Activated T-cell treated with anti-CD3 and anti-CD28 coated beads, Interleukin-2, amount 50 U/mL, for 48 hours (primary cell): ENCODE data around the gene ADD1.
A peak's percentile ranks its signal among the peaks of the same experiment; 100 is the strongest.

Experiments
- DNase-seq, 2 experiments: peaks; one replicate each; pipeline ENCODE4 v3.0.0-alpha.2; 2020

The ADD1 gene, protein sequence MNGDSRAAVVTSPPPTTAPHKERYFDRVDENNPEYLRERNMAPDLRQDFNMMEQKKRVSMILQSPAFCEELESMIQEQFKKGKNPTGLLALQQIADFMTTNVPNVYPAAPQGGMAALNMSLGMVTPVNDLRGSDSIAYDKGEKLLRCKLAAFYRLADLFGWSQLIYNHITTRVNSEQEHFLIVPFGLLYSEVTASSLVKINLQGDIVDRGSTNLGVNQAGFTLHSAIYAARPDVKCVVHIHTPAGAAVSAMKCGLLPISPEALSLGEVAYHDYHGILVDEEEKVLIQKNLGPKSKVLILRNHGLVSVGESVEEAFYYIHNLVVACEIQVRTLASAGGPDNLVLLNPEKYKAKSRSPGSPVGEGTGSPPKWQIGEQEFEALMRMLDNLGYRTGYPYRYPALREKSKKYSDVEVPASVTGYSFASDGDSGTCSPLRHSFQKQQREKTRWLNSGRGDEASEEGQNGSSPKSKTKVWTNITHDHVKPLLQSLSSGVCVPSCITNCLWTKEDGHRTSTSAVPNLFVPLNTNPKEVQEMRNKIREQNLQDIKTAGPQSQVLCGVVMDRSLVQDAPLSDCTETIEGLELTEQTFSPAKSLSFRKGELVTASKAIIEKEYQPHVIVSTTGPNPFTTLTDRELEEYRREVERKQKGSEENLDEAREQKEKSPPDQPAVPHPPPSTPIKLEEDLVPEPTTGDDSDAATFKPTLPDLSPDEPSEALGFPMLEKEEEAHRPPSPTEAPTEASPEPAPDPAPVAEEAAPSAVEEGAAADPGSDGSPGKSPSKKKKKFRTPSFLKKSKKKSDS

DNA sequence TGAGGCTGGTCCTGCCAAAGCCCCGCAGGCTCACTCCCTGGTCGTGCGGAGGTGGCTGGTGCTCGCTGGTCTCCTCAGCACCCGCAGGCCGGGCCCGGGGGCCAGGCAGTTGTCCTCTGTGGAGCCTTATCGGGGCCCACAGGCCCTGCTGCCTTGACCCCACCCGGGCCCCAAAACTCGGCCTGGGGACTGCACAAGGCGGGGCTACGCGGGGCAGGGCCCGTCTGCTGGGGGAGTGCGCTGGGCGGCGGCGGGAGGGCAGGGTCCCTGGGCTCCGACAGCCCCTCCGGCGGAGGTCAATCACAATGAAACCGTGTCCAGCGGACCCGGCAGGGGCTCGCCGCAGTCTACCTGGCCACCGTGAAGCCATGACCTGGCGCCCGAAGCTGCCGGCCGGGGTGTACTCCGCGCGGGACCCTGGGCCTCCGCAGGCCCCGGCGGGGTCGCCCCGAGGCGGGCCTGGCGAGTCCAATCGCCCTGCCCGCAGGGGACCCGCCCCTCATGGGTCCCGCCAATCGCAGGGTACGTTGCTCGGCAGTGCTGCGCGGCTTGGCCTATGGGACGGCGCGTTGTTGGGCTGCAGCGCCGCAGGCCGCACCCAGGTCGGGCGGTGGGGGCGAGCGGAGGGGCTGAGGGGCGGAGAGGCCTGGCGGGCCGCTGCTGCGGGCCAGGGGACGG, at the start of gene ADD1:
TSS of gene ADD1 (plus strand) at position 582 of the 678 bp plus-strand sequence. CDS start 32,072 bp downstream, outside the sequence.
- DNase-seq = peak; percentile 99 to 100

DNA sequence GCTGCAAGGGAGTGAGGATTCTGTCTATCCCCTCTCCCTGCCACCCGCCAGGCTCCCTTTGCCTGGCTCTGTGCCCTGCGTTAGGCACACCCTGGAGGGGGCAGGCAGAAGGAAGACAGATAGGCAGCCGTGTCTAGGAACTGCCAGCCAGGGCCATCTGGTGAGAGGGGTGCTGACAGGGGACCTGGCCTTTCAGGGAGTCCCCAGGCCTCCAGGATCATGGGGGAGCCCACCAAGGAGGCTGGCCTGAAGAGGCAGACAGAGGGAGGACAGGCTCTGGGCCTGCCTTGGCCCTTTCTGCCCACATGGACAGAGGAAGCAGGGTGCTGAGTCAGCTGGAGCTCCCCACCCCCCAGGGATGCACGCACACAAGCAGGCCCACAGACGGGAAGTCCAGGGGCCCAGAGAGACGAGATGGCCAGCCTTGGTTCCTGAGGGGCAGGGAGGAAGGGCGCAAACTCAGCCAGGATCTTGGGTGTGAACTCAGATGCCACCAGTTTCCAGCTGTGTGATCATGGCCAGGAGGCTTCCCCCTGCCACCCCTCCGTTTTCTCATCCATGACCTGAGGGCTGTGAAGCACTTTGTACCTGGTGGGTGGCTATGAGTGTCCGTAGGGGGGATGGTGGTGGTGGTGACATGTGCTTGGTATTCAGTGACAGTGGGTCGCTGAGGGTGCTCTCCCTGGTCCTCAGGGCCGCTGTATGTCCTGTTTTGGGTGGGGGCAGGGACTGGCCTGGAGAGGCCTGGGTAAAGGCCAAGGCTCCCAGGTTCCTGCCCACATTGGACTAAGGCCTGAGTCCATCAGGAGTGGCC, 49.0 kb upstream of the ADD1 start:
- DNase-seq = peak in 1 of 2 experiments; percentile 38

DNA sequence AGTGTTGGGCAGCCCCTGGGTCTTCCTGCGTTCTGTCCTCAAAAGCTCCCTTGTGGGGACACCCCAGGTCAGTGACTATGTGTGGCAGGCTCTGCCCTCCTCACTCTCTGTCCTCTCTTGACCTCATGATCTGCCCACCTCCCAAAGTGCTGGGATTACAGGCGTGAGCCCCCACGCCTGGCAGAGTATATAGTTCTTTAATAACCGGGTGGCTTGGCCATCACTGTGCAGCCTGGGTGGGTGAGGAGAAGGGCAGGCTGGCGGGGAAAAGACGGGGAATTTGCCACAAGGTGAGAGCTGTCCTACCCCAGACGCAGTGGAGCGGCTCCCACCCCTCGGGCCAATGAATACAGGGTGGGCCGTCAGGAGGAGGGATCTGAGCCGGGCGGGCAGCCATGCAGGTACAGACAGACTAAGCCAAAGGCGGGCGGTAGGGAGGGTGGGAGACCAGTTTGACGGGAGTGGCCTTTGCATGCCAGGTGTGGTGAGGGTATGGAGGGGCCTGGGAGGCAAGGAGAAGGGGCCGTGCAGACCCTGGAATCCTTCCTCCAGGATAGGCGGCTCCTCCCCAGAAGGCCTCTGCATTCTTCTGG, 48.2 kb upstream of the ADD1 start:
- peak in 1 of 2 experiments; percentile 16 for DNase-seq

DNA sequence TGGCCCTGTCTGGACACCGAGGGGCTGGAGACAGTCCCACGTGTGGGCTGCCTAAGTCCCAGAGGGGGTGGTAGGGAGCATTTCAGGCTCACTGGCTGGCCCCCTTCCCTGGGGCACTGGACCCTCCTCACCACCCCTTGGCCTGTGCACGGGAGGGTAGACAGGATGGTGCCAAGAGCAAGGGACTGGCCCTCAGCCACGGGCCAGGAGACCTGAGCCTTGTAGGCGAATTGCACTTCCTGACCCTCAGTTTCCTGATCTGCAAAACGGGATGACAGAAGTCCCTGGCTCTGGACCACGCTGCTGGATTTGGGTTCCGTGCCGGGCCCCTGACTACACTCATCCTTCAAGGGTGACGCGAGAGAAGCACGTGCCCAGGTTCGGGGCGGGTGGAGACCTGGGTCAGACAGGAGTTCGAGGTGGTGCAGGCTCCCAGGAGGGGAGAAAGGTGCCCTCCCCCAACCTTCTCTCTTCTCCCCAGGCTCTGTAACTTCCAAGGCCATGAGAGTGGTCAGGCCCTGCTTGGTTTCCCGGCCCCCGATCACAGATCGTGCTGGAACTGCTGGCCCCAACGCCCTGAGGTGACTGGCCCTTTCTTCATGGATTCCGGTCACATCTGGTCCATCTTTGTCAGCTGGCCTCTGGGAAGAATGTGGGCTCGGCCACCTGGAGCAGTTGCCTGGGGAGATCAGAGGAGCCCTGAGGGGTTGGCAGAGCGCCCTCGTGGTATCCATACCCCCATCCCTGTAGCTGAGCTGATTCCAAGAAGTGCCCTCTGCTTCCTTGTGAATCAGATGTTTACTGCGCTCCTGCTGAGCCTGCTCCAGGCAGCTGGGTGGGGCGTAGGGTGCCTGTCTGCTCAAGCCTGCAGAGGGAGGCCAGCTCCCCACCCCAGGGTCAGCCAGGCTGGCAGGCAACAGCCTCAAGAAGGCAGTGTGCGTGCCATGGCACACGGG, 47.5 kb upstream of the ADD1 start:
- peak in 1 of 2 experiments; percentile 17 for DNase-seq

DNA sequence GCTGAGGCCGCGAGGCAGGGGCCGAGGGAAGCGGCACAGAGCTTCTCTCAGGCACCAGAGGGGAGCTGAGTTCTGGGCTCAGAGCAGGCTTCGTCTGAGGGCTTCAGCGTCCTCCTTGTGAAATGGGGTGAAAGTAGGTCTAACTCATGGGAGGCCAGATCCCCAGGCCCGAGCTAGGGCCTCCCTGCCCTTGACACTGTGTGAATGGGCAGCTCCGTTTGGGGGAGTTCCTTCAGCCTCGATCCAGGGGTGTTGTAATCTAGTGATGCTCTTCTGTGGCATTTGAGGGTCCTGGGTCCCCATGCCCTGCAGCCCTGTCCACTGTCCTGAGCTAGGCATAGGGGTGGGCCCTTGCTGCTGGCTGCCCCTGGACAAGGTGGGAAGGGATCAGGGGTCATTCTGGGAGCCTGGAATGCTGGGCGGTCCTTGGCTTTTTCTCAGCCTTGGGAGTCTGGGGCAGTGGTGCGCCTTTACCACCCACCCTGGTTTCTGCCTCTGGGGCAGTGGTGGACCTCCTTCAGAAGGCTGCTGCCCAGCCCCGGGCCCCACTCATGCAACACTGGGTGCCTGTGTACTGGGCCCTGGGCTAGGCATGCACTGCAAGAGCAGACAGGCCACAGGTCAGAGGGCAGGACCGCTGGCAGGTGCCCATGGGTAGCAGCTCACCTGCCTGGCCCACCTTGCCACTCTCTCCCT, 46.6 kb upstream of the ADD1 start:
- DNase-seq = no peak

DNA sequence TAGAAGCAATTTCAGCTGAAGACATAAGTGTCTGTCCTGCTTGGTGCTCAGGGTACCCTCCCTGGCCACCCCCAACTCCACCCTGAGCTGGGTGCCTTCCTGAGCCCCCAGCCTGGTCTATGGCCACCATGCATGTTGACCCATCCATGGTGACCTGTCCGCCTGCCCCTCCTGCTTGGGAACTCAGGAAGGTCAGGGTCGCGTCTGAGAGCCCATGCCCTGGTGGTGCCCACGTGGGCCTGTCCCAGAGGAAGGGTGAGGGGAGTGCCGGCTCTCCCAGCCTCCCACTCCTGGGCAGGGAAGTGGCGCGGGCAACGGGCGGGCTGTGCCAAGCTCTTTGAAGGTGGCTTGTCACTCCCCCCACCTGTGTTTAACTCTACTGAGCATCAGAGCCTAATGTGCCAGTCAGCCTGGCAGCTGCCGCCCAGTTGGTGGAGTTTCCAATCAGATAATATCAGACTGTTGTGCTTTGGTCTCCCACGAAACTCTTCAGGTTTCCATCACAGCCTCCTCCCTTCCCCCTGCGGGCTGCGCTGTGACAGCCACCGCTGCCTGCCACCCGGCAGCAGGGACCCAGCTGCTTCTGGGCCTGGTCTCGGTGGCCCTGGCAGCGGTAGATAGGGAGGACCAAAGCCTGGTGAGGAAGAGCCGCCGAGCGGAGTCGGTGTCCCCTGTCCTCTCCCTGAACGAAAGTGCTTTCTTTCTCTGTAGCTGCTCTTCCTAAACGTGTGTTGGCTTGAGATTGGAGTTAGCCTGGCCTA, 45.9 kb upstream of the ADD1 start:
- DNase-seq = peak; percentile 58 to 69

DNA sequence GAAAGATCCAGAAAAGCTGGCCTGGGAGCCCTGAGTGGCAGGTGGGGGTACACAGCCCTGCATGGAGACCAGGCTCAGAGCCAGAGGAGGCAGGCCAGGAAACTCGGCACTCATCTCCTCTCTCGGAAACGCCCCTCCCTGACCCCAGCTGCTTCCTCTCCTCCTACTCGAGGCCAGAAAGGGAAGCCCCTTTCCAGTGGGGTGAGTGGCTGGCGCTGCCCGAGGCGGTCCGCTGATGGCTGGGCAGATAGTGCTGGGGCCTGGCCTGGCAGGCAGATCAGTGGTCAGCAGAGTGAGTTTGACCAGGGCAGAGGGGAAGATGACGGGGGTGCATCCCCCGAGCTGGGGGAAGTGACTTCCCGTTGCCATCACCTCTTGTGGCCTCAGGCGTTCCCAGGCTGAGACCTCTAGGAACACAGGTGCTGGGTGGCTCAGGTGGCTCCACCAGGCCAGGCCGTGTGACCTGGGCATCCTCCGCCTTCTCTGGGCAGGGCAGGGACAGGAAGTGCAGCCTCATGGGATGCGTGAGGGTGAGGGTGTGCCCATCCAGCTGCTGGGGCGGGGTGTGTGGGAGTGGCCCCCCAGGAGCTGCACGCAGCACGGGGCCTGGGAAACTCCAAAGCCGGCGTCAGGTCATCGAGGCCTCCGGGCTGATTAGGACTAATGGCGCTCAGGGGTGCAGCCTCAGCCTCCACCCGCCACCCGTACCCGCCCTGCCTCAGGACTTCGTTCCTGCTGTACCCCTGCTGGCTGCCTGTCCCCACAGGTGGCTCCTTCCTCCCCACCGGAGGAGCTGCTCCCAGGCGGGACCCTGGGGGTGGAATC, 45.0 kb upstream of the ADD1 start:
- peak; percentile 75 to 76 for DNase-seq

DNA sequence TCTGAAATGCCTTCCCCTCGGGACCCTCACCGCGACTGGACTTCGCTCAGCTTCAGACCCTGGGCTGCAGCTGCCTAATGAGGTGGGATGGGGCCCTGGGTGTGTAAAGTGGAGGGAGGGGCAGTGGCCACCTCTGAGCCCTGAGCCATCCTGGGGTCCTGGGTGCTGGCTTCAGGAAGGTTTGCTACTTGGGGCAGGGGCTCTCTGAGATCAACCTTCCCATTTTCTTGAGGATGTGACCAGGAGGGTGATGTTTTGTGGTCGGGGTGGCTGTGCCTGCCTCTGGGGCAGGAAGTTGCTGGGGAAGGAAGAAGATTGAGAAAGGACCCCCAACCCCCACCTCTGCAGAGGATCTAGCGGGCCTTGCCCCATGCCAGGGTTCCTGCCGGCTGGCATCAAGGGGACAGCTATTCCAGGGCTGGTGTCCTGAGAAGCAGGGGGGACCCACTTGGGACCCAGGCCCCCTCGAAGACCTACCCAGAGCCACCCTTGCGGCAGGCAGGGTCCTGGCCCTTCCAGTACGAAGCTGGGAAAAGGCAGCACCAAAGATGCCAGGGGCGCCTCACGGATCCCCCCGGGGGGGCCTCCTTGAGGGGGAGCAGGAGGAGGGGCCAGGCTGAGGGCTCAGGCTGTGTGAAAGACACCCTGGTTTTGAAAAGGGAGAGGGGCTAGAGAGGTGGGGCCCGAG, 44.3 kb upstream of the ADD1 start:
- DNase-seq = no peak

DNA sequence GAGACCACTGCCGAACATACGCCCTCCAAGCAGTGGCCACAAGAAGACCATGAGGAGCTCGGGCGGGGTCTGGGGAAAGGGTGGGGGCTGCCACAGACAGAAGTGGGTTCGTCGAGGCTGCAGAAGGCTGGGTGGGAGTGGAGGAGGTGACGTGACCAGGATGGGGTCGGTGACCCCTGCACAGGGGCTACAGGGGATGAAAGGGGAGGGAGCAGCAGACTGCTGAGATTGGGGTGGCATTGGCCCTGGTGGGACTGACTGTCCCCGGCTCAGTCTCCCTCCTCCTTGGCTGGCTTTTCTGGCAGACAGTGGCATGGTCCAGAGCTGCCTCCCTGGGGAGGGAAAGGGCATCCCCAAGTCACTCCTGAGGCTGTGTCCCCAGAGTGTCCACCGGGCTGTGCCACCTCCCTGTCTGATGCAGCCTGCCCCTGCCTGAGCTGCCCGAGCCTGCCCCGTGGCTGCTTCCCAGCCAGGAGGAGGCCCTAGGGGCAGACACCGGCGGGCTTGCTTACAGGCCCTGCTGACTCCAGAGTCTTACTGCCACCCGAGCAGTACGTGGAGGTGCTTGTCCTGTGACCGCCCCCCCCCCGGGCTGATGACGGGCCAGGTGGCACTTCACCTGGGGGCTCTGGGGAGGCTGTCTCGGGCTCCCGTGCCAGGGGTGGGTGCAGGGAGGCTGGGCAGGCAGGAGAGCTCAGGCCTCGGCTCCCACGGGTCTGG, 43.5 kb upstream of the ADD1 start:
- peak in 1 of 2 experiments; percentile 19 for DNase-seq

DNA sequence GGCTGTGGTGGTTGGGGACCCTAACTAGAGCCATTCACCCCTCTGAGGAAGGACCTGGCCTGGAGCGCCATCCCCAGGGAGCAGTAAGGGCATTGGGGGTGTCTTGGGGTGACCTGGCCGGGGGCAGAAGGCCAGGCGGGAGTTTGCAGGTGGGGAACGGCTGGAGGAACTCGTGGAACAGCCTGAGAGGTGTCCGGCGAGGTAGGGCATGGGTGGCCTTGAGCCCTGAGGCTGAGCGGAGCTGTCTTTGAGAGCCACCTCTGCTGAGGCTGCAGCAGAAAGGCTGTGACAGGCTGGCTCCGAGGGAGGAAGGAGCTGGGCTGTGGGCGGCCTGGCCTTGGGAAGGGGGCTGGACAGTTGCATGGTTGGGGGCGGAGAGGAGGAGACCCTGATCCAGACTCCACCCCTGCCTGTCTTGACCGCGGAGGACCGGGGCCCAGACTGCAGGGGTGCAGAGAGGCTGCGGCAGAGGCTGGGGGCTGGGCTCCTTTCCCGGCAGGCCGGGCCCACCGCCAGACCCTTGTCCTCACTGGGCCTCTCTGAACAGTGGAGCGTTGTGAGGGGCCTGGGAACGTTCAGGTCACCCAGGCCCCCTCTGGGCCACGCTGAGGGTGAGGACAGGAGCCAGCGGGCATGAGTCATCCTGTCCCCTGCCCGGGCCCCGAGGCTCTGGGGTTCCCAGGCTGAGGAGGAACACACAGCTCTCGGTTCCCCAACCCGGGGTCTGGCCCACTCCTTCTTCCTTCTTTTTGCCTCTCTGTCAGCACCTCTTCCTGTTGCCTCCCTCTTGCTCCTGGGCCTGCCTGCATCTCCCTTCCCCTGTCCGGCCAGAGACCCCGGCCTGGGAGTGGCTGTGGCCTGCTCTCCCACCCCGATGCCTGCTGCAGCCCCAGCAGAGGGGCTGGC, 42.7 kb upstream of the ADD1 start:
- DNase-seq = no peak

DNA sequence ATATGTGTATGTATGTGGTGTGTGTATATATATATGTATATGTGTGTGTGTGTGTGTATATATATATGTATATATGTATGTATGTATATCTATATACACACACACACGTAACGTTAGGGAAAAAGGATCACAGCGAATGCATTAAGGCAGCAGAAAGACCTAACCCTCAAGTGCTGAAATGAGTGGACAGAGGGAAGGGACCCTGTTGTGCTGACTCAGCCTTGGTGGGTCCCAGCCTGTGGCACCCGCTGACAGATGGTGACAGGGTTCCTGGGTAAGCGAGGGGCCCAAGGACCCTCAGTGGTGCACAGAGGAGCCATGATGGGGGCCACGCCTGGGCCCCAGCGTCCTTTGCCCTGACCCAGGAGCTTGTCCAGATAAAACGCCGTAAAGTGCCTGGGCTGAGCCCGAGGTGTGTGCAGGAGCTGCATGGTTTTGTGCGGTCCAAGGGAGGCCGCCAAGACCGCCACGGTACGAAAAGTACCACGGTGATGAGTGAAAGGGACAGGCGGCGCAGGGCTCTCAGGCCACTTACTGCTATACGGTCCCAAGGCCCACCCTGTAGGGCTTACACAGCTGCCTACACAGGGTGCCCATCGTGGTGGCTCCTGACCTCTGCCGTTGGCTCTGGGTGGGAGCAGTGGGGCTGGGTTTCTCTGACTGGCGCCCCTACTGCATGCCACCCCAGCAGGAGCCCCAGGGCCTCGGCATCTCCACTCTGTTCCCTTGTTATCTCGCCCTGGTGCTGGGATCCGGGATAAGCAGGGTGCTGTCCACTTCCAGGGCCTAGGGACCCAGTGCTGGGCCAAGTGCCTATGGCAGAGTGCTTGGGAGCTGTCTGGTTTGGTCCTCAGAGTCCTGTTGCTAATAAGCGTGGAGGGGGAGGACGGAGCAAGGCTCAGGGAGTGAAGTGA, 40.8 kb upstream of the ADD1 start:
- DNase-seq = no peak

DNA sequence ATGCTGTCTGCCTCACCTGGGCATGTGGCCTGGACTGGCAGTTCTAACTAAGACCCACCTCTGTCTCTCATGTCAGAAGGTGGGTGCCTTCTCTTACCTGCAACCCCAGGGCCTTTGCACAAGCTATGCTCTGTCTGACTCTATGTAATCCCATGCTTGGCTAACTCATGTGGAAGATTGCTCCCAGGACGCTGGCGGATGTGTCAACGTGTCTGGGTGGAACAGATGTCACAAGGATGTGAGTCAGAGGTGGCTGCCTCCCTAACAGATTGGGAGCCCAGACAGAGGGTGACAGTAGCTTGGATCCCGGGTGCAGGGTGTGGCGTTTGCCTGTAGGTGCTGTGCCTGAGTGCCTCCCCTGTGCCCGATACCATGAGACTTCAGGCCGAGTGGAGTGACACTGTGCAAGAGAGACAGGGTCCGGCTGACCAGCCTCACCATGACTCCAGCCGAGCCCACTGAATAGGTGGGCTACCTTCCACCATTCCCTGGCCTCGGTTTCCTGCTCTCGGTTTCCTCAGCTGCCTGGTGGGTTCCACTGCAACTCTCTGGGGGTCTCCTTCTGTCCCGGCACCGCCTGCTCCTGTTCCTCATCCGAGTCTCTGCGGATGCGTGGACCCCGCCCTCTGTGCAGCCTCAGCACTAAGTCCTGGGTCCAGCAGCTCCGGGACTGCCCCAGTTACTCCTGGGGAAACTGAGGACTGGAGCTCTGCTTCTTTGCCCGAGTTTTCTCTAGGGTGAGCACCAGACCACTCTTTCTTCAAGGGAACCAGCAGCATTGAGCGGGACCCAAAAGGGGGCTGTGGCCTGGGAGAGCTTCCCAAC, 39.8 kb upstream of the ADD1 start:
- no peak for DNase-seq

DNA sequence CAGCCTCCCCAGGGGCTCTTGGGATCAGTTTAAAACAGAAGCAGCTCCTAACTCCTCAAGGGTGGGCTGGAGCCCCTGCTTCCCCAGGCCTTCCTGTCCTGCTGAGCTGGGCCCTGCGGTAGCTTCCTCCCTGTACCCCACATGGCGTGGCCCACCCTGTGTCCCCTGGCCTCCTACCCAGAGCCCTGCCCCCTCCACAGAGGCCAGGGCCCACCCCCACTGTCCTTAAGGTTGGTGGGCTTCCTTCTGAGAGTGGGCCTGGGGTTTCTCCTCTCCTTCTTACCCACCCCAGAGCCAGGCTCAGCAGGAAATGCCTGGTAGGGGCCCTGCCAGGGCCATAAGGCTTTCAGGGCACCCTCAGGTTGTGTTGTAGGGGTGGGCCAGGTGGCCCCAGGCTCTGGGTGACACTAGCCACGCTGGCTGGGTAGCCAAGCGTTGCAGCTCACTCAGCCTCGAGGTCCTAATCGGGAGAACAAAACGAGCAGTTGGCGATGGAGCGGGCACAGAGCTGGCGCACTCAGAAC, 39.1 kb upstream of the ADD1 start:
- no peak for DNase-seq
